Activated CD4-positive, alpha-beta T cell treated with anti-CD3 and anti-CD28 coated beads, Interleukin-2, amount 50 U/mL, for 1 hour (primary cell): ENCODE results near the gene ZNF518A.
"Not testable (repeated sequence)": the region's sequence is repeated elsewhere in the genome, so short reads cannot be mapped to it uniquely, and the experiment has no call there.

Experiments used
- DNase-seq: peaks from one replicate; pipeline ENCODE4 v3.0.0-alpha.2; 2020

The ZNF518A gene

DNA sequence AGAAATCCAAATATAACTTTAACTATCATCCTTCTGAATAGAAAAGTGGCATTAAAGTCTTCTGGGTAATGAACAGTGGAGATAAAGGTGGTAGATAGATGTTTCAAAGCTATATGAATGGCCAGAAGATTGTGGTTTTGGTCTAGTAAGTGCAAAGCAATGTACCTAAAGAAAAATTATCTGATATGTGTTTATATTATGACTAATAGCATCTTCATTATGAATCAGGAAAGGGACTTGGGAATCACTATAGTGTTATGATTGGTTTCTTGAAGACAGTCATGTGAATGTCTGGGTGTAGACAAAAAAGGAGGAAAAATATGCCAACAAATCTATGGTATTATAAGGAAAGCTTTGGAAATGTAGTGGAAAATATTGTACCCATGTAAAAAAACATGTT, 3.0 kb downstream of the ZNF518A start:
- DNase-seq, result no peak

DNA sequence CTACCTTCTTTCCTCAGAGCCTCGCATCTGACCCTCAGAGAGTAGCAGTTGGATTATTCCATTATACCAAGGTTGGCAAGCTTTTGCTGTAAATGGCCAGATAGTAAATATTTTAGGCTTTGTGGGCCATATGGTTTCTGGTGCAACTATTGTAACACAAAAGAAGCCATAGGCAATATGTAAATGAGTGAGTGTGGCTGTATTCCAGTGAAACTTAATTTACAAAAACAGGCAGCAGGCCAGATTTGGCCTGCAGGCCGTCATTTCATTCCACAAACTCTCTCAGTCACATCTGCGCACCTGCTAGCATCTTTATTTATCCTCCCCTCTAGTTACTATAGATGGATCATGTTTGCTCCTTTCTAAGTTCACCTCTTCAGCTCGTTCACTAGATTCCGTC, 6.7 kb downstream of the ZNF518A start:
- DNase-seq, result no peak

DNA sequence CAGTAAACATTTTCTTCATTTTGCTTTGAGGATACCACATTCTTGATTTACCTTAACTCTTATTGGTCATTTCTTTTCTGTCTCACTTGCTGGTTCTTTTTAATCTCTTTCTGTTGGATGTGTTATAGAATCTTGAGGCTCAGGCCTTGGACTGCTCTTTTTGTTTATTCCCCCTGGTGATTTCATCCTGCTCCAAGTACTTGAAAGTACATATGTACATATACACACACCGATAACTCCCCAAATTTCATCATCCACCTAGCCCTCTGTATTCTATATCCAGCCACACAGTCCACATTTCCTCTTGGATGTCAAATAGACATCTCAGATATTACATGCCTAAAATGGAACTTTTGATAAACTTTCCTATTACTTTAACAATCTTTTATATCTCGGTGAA, 7.5 kb downstream of the ZNF518A start:
- no peak for DNase-seq

DNA sequence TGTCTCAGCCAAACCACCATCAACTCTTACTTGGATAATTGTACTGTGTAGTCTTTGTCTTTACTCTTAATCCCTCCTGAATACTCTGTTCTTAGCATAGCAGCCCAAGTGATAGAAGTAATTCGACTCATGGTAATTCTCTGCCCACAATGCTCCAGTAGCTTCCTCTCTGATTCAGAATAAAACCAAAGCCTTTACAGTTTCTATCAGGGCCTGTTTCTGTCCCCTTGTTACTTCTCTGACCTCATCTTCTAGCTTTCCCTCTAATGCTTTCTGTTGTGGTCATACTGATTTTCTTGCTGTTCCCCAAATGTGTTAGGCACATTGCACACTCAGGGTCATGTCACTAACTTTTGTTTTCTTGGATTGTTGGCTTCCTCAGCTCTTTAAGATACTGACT, 8.0 kb downstream of the ZNF518A start:
- DNase-seq, result no peak

DNA sequence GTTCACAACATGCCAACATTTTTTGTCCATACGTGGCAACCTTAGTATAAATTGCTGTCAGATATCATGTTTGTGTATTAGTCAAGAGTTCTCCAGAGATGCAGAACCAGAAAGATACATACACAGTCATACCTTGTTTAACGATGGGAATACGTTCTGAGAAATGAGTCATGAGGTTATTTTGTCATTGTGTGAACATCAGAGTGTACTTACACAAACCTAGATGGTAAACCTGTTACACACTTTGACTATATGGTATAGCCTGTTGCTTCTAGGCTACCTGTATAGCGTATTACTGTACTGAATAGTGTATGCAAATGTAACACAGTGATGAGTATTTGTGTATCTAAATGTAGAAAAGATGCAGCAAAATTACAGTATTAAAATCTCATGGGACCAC, 22.3 kb downstream of the ZNF518A start:
- DNase-seq, result no peak

- no peak for DNase-seq
Observed at GRCh38 chr10:96153070-96153469, 23.0 kb downstream of the ZNF518A start.

GRCh38 chr10:96165726-96166125, 35.6 kb downstream of the ZNF518A start:
- no peak for DNase-seq

GRCh38 chr10:96168546-96168945, 38.4 kb downstream of the ZNF518A start:
- no peak for DNase-seq

DNA sequence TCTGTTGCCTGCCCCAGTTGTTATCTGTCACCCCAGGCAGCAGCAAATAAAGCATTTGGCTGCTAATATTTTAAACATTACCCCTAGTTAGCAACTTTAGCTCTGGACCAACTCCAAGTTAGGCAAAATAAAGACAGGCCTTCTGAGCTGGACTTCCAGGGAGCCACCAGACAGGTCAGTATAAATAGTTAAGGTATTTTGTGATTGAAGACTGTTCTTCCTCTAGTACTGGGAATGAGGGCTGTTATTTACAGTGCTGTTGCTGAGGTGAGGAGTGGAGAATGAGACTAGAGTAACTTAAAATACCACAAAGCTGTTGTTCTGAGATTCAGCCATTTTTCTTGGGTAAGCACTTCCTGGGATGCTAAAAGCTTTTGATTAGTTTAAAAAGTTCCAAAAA, 40.1 kb downstream of the ZNF518A start:
- DNase-seq, result no peak

DNA sequence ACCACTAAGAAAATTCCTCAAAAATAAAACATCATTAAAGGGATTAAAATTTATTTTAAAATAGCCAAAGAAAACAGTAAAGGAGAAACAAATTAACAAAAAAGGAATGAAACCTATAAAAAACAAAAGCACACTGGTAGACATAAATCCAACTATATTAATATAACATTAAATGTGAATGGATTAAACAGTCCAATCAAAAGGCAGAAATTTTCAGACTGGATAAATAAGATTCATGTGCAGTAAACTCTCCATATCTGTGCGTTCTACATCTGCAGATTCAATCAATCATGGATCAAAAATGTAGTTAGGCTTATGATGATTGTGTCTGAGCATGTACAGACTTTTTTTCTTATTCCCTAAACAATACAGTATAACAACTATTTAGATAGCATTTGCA, 42.6 kb downstream of the ZNF518A start:
- DNase-seq, result no peak

- DNase-seq, result no peak
Observed at GRCh38 chr10:96176985-96177384, 46.9 kb downstream of the ZNF518A start.

DNA sequence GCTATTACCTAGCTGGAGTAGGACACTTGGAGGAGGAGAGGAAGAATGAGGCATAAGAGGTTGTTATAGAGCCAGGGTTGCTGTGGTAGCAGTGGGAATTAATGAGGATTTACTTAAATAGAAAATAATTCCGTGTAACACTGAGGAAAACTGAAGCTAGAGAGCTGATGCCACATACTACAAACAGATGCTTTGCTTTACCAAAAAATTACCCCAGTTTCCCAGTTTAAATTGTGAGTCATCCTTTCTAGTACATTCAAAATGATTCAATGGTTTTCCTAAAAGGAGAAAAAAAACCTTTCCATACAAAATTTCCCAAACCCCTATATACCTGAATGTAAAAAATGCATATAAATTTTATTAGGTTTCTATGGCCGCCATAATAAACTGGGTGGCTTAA, 58.3 kb downstream of the ZNF518A start:
- DNase-seq, result no peak

DNA sequence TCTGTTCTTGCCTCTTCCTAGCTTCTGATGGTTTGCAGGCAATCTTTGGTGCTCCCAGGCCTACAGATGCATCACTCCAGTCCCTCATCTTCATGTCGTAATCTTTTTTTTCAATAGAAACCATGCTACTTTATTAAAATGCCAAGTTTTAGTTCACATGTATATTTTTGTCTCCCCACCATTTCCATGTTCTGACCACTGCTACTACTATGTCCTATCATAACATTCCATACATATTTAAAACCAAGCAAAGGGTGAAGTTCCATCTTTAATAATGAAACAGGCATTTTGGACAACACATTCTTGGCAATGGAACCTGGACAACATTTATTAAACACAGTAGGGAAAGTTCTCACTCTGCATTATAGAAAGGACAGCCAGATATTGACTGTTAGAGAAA, 58.8 kb downstream of the ZNF518A start:
- DNase-seq, result no peak

- not testable (repeated sequence) for DNase-seq
Observed at GRCh38 chr10:96189505-96189904, 59.4 kb downstream of the ZNF518A start.

GRCh38 chr10:96201525-96201924, 71.4 kb downstream of the ZNF518A start:
- DNase-seq, result no peak

DNA sequence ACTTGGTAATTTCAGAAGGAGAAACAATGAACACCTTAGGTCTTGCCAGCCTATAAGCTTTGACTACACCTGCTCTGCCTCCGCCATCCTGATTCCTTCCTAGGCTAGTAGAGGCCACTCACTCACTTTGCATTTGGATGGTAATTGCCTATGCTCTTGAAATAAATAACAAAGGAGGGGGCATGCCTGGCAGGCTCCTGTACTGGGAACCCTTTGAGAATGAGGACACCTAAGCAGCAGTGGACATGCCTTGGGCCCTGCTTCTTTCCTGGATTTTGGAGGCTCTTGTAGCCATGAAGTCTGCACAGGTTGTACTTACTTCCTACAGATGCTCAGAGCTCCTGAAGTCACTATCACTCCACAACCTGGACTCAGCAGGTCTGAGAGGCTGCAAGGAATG, 75.5 kb downstream of the ZNF518A start:
- DNase-seq, result no peak

- no peak for DNase-seq
Observed at GRCh38 chr10:96208271-96208670, 78.2 kb downstream of the ZNF518A start.

- DNase-seq, result no peak
Observed at GRCh38 chr10:96208946-96209345, 78.8 kb downstream of the ZNF518A start.

- DNase-seq, result no peak
Observed at GRCh38 chr10:96211764-96212163, 81.7 kb downstream of the ZNF518A start.

GRCh38 chr10:96212911-96213310, 82.8 kb downstream of the ZNF518A start:
- no peak for DNase-seq
